Measurements from ENCODE around the gene SPINT1.
"Not testable (repeated sequence)": the region's sequence is repeated elsewhere in the genome, so short reads cannot be mapped to it uniquely, and the experiment has no call there.

Gene SPINT1

DNA sequence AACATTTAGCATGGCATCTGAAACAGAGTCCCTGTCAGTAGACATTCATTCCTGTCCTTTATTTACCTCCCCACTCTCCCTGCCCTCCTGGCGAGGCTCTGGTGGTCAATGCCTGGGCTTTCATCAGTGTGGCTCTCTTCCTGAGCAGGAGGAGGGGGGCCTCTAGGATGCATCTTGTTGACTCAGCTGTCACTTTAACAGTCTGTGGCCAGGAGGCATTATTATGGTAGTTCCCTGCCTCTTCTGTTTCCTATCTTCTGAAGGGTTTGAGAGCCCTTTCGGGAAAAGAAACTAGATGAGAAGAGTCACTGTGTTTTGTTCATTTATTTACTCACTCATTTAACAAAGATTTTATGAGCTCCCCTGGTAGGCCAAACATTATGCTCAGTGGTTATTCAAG lies 13.0 kb upstream of the SPINT1 start:
- no peak for DNase-seq

DNA sequence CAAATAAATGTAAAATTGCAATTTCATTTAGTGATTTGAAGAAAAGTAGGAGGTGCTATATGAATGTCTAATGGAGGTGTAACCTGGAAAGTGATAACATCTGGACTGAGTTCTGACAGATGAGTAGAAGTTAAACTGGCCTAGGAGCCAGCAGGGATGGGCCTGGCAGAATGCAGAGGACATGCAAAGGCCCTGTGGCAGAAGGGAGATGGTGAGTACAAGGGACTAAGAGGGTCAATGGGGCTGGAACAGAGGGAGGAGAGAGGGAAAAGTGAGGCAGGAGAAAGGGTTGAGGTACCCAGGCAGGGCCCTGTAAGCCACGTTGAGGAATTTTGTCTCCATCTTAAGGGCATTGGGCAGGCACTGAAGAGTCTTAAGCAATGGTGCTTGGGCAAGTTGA lies 12.0 kb upstream of the SPINT1 start:
- no peak for DNase-seq

DNA sequence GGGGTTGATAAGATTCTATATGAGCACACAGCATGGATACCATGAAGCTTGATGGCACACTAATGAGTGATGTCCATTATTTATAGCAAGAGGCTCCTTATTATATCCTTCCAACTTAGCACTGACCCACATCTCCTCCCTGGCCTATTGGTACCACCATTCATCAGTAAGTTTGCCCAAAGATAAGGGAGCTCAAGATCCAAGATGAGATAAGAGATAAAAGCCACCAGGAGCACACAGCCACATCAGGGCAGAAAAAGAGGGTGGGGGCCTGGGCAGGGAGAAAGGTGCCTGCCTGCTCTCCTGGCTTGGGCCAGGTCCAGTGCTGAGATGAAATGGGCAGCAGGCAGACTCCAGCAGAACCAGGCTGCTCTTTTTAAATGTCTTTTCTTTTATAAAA lies 10.9 kb upstream of the SPINT1 start:
- DNase-seq: no peak

DNA sequence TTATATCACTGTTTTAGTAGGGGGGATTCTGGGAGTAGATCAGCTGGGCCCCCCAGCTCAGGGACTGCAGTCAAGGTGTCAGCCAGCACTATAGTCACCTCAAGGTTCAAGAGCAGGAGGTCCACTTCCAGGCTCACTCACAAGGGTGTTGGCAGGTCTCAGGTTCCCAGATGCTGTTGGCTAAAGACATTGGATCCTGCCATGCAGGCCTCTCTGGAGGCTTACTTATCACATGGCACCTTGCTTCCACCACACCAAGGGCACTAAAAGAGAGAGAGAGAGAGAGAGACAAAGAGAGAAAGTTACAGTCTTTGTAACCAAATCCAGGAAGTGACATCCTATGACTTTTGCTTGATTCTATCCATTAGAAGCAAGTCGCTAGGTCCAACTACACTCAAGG lies 7.8 kb upstream of the SPINT1 start:
- no peak for DNase-seq

DNA sequence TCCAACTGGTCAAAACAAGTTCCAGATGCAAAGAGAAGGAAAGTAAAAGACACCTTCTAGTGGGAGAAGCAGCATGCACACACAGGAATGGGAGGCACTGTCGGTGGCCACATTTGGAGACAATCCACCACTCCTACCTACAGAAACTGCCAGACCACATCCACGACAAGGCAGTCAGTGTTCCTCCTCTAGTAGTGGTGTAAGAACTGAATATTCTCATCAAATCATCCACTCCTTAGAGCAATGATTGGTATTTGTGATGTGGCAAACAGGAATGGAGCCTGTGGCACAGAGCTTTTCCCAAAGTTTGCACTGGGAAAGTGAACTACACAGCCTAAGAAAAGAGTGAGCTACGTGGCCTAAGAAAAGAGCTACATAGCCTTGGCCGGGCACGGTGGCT lies 5.1 kb upstream of the SPINT1 start:
- DNase-seq: no peak

DNA sequence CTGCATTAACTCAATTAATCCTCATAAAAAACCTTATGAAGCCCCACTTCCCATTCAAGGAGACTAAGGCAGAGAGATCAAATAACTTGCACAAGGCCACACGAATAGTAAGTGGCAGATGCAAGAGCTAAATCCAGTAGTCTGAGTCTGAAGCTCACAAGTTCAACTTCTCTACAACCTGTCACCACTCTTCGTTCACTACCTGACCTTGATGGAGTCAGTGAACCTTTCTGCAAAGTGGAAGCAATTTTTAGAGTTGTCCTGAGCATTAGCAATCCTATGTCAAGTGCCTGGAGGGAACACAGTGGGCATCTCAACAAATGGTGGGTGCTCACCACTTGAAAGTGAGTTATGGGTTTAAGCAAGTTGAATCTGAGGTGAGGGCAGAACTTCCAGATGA lies 2.1 kb upstream of the SPINT1 start:
- no peak for DNase-seq

DNA sequence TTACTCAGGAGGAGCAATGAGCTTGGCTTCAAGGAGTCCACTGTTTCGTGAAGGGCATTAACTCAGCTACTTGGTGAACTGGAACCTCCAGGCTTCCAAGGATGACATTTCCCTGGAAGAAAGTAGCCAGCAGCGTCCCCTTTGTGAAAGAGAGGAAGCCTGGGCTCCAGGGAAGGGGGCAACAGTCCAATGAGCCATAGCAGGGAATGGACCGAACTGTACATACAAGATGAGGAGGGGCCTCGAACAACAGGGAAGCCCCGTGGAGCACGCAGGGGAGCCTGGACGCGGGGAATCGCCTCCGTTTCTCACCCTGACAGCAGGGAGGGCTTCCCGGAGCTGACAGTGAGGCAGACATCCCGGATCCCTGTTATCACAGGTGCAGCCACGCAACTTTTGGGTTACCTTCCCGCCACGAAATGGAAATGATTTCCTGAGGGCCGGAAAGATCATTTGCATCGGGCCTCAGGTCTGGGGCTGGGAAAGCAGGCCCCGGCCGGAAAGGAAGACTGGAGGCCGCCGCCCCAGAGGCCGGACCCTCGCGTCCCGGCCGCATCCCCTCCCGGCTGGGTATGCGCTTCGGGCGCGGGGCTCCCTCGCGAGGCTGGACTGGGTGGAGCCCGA lies 475 bp upstream of the SPINT1 start:
- DNase-seq: no peak

DNA sequence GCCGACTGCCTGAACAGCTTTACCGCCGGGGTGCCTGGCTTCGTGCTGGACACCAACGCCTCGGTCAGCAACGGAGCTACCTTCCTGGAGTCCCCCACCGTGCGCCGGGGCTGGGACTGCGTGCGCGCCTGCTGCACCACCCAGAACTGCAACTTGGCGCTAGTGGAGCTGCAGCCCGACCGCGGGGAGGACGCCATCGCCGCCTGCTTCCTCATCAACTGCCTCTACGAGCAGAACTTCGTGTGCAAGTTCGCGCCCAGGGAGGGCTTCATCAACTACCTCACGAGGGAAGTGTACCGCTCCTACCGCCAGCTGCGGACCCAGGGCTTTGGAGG lies 815 bp downstream of the SPINT1 start:
- peak in 1 of 2 experiments; percentile 29 for DNase-seq

DNA sequence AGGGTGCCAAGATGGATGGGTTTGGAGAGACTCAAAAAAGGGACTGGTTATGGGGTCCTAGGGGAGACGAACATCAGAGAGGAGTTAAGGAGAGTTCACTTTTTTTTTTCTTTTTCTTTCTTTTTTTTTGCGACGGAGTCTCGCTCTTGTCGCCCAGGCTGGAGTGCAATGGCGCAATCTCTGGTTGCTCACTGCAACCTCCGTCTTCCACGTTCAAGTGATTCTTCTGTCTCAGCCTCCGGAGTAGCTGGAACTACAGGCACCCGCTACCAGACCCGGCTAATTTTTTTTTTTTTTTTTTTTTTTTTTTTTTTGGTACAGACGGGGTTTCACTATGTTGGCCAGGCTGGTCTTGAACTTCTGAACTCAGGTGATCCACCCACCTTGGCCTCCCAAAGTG lies 1.2 kb downstream of the SPINT1 start:
- no peak for DNase-seq

DNA sequence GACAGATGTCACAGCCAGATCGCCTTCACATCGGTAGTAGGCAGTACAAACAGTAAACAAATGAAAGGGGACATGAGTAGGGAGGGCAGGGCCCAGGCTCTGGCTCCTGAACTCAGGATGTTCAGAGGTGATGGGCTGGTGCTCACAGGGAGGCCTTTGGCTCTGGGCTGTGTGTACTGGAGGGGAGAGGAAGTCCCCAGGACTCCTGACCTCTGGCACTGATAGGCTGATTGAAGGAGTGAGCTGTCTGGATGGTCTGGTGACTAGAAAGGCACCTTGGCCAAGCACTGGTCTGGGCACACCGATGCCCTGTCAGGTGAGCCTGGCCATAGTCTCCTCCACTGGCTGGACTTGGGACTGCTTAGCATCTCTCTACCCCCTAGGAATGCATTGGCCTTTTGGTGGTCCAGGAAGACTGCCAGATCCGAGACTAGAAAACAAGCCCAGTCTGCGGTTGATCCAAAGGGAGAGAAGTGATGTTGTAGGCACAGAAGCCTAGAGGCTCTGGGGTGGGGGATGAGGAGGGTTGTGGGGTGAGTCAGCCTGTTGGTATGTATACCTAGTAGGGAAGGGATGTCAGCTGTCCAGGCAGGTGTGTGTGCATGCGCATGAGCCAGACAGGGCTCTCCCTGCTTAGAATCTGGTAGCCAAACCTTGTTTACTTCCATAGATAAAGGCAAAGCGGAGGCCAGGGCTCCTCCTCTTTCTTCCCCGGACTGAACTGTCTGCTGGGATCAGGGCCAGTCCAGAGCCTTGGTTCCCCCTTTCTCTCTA lies 1.9 kb downstream of the SPINT1 start:
- DNase-seq: no peak

DNA sequence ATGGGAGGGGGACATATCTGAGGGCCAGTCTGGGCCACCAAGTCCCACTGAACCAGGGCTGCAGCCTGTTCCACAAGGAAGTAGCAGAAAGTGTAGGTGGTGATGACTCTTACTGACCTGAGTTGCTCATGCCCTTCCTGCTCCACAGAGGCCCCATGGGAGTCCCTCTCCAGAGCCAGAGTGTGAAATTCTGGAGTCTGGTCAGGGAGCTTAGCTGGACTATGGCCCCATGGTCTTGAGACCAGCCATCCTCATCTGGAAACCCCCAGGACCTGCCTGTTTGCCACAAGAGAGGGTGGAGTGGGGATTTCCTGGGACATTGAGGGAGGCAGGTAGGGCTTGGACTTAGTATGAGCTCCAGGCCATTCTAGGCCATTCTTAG lies 3.0 kb downstream of the SPINT1 start:
- no peak for DNase-seq

DNA sequence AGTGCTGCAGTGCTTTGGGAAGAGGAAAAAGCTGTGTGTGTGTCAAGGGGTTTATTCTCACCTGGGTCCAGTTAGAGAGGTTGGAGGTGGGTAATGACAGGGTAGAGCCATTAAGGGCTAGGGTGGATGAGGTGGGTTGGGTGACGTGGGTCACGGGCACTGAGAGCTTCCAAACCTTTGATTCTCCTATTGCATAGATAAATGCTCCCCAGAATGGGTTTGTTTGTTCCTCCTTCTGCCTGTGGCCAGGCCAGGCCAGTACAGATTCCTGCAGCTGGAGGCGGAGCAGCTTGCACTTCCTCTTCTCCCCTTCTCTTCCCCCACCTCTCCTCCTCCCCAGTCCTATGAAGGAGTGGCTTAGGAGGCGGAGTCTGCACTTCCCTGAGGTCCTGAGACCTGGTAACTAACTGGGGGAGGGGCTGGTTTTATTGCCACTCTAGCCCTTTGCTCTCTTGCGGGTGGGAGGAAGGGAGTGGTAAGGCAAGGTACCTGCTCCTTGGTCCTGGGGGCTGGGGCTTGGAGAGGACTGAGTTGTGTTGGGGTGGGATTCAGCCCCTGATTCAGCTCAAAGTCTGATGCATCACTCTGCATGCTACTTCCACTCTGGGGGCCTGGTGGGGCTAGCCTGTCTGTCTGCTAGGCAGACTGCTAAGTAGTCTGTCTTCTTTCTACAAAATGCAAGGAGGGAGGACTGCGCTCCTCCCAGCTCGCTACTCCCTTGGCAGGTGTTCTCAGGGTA lies 3.5 kb downstream of the SPINT1 start:
- no peak for DNase-seq

DNA sequence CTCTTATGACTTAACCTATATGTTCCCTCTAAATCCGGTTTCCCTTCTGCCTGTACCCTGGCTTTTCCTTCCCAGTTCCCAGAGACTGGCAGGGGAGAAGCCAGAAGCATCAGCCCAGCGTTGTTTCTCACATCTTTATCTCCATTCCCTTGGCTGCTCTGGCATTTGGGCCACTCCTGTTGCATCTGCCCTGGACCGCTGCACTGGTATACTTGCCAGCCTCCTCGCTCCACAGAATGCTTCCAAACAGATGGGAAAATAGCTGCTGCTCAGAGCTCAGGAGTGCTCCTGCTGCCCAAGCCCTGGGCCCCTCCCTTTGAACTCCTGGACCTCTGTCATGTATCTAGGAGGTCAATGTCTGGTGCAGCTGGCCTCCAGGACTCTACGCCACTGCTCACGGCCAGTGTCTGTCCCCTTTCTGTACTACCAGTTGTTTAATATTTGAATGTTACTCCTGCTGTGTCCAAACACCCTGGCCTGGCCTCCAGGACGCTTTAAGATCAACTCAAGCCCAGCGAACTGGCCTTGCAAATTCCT lies 6.8 kb downstream of the SPINT1 start:
- no peak for DNase-seq

DNA sequence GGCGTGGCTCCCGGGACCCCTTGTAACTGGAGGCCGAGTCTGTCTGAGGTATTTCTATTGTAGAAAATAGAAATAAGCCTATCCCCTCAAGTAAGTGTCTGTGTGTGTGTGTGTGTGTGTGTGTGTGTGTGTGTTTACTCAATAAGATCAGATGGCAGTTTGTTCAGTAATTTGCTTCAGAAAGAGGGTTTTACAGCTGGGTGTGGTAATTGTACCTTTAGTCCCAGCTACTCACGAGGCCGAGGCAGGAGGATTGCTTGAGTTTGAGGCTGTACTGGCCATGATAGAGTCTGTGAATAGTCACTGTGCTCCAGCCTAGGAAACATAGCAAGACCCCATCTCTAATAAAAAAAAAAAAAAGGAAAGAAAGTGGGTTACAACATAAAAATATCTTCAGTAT lies 8.7 kb downstream of the SPINT1 start:
- no peak for DNase-seq

DNA sequence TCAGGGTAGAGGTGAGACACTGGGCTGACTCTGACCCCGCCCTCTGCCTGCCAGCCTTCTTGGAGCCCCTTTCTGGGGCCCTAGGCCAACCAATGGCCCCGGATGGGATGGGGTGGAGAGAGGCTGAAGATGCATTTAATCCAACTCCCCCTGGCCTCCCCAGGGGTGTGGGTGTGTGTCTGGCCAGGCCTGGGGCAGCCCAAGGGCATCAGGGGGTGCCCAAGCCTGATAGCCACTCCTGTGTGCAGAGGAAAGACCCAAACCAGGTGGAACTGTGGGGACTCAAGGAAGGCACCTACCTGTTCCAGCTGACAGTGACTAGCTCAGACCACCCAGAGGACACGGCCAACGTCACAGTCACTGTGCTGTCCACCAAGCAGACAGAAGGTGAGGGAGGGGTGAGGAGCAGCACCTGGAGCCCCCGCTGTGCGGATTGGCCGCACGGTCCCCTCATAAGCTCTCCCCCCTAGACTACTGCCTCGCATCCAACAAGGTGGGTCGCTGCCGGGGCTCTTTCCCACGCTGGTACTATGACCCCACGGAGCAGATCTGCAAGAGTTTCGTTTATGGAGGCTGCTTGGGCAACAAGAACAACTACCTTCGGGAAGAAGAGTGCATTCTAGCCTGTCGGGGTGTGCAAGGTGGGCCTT lies 9.5 kb downstream of the SPINT1 start:
- no peak for DNase-seq

DNA sequence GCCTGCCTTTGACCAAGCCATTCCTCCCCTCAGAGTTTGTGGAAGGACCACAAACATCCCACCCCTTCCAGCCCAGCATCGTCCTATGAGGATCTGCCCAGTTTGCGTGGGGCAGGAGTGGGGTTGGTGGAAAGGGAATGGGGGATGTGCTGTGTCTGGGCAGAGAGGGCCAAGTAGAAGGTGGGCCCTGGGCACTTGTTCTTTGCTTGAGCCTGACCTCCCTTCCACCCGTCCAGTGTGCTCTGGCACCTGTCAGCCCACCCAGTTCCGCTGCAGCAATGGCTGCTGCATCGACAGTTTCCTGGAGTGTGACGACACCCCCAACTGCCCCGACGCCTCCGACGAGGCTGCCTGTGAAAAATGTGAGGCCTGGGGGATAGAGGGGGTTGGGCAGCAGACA lies 10.3 kb downstream of the SPINT1 start:
- no peak for DNase-seq

DNA sequence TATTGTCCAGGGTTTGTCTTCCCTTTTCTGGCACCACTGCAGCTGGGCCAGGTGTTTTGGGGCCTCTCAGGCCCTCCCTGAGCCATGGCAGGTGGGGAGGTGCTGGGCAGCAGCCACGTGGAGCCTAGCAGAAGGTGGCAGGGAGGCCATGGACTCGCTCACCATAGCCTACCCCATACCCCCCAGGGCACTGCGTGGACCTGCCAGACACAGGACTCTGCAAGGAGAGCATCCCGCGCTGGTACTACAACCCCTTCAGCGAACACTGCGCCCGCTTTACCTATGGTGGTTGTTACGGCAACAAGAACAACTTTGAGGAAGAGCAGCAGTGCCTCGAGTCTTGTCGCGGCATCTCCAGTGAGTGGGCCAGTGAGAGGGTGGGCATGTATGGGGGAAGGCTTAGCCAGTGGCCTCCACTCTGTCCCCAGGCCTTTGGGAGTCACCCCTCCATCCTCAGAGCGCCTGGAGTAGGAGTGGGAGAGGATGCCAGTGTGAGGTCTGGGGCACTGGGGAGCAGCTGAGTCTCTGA lies 11.9 kb downstream of the SPINT1 start:
- DNase-seq: no peak

DNA sequence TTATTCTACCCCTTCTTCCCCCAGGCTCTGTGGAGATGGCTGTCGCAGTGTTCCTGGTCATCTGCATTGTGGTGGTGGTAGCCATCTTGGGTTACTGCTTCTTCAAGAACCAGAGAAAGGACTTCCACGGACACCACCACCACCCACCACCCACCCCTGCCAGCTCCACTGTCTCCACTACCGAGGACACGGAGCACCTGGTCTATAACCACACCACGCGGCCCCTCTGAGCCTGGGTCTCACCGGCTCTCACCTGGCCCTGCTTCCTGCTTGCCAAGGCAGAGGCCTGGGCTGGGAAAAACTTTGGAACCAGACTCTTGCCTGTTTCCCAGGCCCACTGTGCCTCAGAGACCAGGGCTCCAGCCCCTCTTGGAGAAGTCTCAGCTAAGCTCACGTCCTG lies 12.9 kb downstream of the SPINT1 start:
- no peak for DNase-seq

DNA sequence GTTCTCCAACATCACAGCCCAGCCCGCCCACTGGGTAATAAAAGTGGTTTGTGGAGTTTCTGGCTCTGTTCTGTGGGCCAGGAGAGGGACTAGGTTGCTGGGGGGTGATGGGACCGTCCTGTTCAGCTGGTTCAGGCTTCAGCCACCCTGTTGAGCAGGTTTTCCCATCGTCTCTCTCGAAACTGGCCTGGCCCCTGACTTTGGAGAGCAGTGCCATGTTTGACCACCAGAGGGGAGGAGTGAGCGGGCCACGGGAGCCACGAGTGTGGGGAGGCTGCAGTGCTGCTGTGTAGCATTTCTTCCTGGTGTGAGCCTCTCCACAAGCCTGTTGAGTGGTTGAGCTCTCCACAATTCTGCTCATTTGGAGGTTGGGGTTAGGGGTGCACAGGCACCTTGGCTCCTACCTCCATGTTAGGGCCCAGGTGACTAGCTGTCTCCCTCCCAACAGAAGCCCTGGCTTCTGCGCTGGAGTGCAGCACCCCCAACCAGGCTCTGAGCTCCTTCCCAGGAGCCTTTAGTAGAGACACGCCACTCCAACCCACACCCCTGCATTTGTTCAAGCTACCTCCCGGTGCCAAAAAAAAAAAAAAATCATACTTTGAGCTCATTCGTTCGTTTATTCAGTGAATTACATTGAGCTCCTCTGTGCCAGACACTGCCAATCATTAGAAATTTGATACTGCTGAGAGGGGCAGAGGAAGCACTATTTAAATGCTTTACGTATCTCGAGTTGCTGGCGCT lies 13.9 kb downstream of the SPINT1 start:
- peak; percentile 69 to 76 for DNase-seq

DNA sequence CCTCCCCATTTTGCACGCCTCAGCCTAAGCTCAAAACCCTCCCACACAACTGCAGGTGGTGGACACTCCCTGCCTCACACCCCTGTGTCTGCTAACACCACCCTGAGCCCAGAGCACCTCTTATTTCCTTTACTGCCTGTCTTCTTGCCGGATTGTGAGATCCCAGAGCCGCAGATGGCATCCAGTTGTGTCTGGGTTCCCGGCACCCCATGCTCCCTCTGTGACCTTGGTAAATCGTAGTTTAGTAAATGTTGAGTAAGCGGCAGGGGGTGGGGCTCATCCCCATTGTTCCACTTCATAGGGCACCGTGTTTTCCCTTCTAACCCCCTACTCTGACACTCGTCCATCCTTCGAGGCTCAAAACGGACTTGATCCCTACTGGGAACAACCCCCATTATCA lies 14.9 kb downstream of the SPINT1 start:
- DNase-seq: no peak

DNA sequence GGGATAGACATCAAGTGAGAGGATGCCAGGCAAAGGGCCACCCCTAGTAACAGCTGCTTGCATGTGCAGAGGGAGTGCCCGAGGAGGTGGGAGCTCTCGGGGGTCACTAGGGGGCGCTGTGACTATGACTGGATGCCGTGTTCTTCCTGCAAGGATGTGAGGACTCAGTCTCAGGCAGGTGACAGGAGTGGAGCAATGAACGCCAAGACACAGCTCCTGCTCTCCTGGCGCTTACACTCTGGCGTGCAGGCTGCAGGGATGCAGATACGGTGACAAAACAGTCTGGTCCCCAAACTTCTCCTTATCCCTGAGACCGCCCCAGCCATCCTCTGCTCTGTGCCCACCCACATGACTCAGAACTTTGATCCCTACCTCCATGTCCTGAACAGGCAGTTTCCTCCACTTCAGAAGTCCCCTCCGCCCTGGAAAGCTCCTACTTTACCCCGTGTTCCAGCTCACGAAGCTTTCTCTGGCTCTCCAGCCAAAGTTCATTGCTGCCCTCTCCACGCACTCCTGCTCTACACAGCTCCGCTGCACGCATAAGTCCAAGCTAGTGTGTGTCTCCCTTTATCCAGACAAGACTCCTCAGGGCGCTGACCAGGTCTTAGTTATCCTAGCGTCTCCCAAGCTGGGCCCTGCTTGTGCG lies 15.5 kb downstream of the SPINT1 start:
- peak; percentile 73 to 81 for DNase-seq

DNA sequence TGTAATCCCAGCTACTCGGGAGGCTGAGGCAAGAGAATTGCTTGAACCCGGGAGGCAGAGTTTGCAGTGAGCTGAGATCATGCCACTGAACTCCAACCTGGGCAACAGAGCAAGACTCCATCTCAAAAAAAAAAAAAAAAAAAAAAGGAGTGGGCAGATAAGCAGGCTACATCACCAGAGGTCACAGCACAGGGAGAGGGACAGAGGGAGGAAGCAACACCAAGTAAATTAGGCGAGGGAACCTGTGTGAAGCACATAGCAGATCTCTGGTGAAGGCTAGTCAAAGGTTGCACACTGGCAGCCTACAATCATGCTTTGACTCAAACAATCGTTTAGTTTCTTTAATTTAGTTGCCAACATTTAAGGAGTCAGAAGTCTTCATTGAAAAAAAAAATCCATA lies 17.3 kb downstream of the SPINT1 start:
- DNase-seq: not testable (repeated sequence)

Data from stimulated activated CD4-positive, alpha-beta T cell treated with anti-CD3 and anti-CD28 coated beads, Interleukin-4, amount 100 ng/mL, for 4 hours (primary cell).